ENCODE measurements around the gene MINDY3. TPM values are rescaled to one million over a fixed set of nuclear protein-coding genes. Genes with fewer than 3 reads are reported as not detected.
"Not testable (repeated sequence)": the region's sequence is repeated elsewhere in the genome, so short reads cannot be mapped to it uniquely, and the experiment has no call there.

The MINDY3 gene
- 25.1 TPM for polyA plus RNA-seq (2013, experiment 1 of 2; ENCODE audit: insufficient read length)
- polyA plus RNA-seq (2013, experiment 2 of 2; ENCODE audit: insufficient read length) = 28.3 TPM

- DNase-seq = peak; percentile 85
These were observed at the start of gene MINDY3 for GRCh38 chr10:15859906-15860691. MINDY3 (minus strand) TSS chr10:15860507; CDS start chr10:15860299, 208 bp downstream.

- DNase-seq = no peak
These were observed 41.6 kb upstream of the MINDY3 start for GRCh38 chr10:15901889-15902288.

GRCh38 chr10:15898046-15898445, 37.7 kb upstream of the MINDY3 start:
- DNase-seq = peak; percentile 13

- DNase-seq = peak; percentile 13
These were observed 37.0 kb upstream of the MINDY3 start for GRCh38 chr10:15897287-15897686.

GRCh38 chr10:15896654-15897053, 36.3 kb upstream of the MINDY3 start:
- DNase-seq = no peak

GRCh38 chr10:15884447-15884846, 24.1 kb upstream of the MINDY3 start:
- no peak for DNase-seq

- DNase-seq = no peak
These were observed 21.2 kb upstream of the MINDY3 start for GRCh38 chr10:15881542-15881941.

GRCh38 chr10:15879663-15880062, 19.4 kb upstream of the MINDY3 start:
- DNase-seq = no peak

GRCh38 chr10:15879058-15879457, 18.8 kb upstream of the MINDY3 start:
- DNase-seq = peak; percentile 35

- no peak for DNase-seq
These were observed 17.7 kb upstream of the MINDY3 start for GRCh38 chr10:15877836-15878576.

GRCh38 chr10:15876274-15876673, 16.0 kb upstream of the MINDY3 start:
- DNase-seq = not testable (repeated sequence)

- DNase-seq = not testable (repeated sequence)
These were observed 12.3 kb upstream of the MINDY3 start for GRCh38 chr10:15872645-15873044.

GRCh38 chr10:15871823-15872222, 11.5 kb upstream of the MINDY3 start:
- no peak for DNase-seq

- no peak for DNase-seq
These were observed 9.6 kb upstream of the MINDY3 start for GRCh38 chr10:15869935-15870334.

GRCh38 chr10:15868006-15868405, 7.7 kb upstream of the MINDY3 start:
- DNase-seq = no peak

- no peak for DNase-seq
These were observed 5.0 kb upstream of the MINDY3 start for GRCh38 chr10:15865304-15865703.

GRCh38 chr10:15864419-15864818, 4.1 kb upstream of the MINDY3 start:
- no peak for DNase-seq

GRCh38 chr10:15863733-15864132, 3.4 kb upstream of the MINDY3 start:
- DNase-seq = no peak

- no peak for DNase-seq
These were observed 3.0 kb upstream of the MINDY3 start for GRCh38 chr10:15863323-15863722.

GRCh38 chr10:15860692-15861201, 440 bp upstream of the MINDY3 start:
- no peak for DNase-seq

GRCh38 chr10:15859509-15859905, 800 bp downstream of the MINDY3 start:
- no peak for DNase-seq

GRCh38 chr10:15858861-15859281, 1.4 kb downstream of the MINDY3 start:
- DNase-seq = no peak

GRCh38 chr10:15857107-15857575, 3.2 kb downstream of the MINDY3 start:
- DNase-seq = no peak

Data from fibroblast of skin of scalp (primary cell).